Endodermal cell (in vitro differentiated cells): ENCODE measurements around the gene REG4. TPM values are rescaled to one million over a fixed set of nuclear protein-coding genes. Genes with fewer than 3 reads are reported as not detected.

Experiments
- DNase-seq: peaks from one replicate; pipeline ENCODE4 v3.0.0-alpha.2; 2017
- H3K27ac ChIP-seq: 2 replicates; pipeline ENCODE4 v1.5.1; 2013; ENCODE audit warnings: mild to moderate bottlenecking, low read depth, low read length, moderate library complexity
- H3K27me3 ChIP-seq: 2 replicates; pipeline ENCODE4 v1.6.1; 2013; ENCODE audit warnings: mild to moderate bottlenecking, low read length, moderate library complexity; ENCODE audit not compliant: insufficient read depth, control insufficient read depth, poor library complexity, severe bottlenecking
- H3K36me3 ChIP-seq: 2 replicates; pipeline ENCODE4 v1.7.0; 2013; ENCODE audit warnings: mild to moderate bottlenecking, low read length, moderate library complexity; ENCODE audit not compliant: control insufficient read depth, insufficient read depth
- H3K4me1 ChIP-seq: one replicate; pipeline ENCODE4 v1.7.0; 2013; ENCODE audit warnings: low read length; ENCODE audit not compliant: control insufficient read depth, insufficient read depth
- H3K4me3 ChIP-seq: 2 replicates; pipeline ENCODE4 v1.5.1; 2013; ENCODE audit warnings: mild to moderate bottlenecking, low read length, moderate library complexity
- H3K9ac ChIP-seq: 2 replicates; pipeline ENCODE4 v1.6.1; 2013; ENCODE audit warnings: mild to moderate bottlenecking, low read length, moderate library complexity; ENCODE audit not compliant: poor library complexity, severe bottlenecking; ENCODE audit errors: extremely low read depth
- H3K9me3 ChIP-seq: 2 replicates; pipeline ENCODE4 v1.6.1; 2013; ENCODE audit warnings: mild to moderate bottlenecking, low read length, moderate library complexity; ENCODE audit not compliant: control insufficient read depth
- H3K27ac Mint-ChIP-seq: 2 replicates; pipeline ENCODE4 v1.8.0; 2020; ENCODE audit warnings: mixed read lengths
- H3K27me3 Mint-ChIP-seq: 2 replicates; pipeline ENCODE4 v1.8.0; 2021; ENCODE audit warnings: mild to moderate bottlenecking, mixed read lengths; ENCODE audit not compliant: insufficient read depth
- H3K36me3 Mint-ChIP-seq: 2 replicates; pipeline ENCODE4 v1.8.0; 2020; ENCODE audit warnings: low read depth, mixed read lengths
- H3K4me1 Mint-ChIP-seq: 2 replicates; pipeline ENCODE4 v1.8.0; 2020; ENCODE audit warnings: mixed read lengths
- H3K4me3 Mint-ChIP-seq: 2 replicates; pipeline ENCODE4 v1.8.0; 2020; ENCODE audit warnings: mild to moderate bottlenecking, moderate library complexity, mixed read lengths
- H3K9me3 Mint-ChIP-seq: 2 replicates; pipeline ENCODE4 v1.8.0; 2020; ENCODE audit warnings: mild to moderate bottlenecking, mixed read lengths
- WGBS, 2 experiments: methylation state at CpG; one replicate each; pipeline versions ENCODE4 v1.1.5 to v1.1.7; 2013; ENCODE audit warnings: missing lambda C conversion rate in 2 of 2, mixed read lengths in 1 of 2; ENCODE audit not compliant: insufficient coverage in 1 of 2, insufficient read length in 1 of 2; 5-methylcytosine and 5-hydroxymethylcytosine counted together
- total RNA-seq, 2 donors: library from RNA; stranded (reverse); fragmentation: NEBNext Ultra II Directional in 1 of 2; extraction: Animal tissue kit (Norgen Biotek cat#: 25700) in 1 of 2; gene quantifications; 2 replicates in 1 of 2; 3 replicates in 1 of 2; pipeline ENCODE4 v1.2.1, GENCODE V29; 2021
- TF ChIP-seq, protein P1 (sequence below): fragments of 200-600 bp; sonication (generic); conservative IDR thresholded peaks from 2 replicates; pipeline ENCODE4 v1.5.0; 2021; ENCODE audit warnings: antibody characterized with exemption, mild to moderate bottlenecking

Gene REG4
- total RNA-seq, 2 donors from 2014 or later = not detected

DNA sequence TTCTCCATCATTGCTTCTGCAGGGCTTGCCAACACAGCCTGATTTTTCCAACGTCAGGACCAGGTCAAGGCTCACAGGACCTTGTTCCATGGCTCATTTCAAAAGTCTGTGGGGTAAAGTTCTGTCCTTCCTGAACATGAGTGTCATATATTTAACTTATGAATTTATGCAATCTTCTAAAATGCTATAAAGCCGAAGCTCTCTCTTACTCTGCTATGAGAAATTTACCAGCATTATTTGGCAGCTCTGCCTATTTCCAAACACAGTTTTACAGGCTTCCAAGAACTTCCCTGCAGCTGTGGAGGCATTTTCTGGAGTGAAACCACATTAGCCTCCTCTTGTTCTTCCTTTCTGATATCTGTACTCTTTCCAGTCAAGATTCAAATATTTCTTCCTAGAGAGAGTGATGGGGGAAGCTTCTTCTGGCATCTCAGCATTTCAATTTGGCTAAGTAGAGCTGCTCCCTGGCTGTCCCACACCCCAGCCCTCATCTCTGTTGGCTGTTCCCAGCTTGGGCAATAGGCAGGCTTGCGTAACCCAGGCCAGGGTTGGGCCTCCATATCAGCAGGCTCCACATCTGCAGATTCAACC lies 27.0 kb downstream of the REG4 start:
- no peak overlapping the region for H3K9ac ChIP-seq
- Mint-ChIP-seq H3K36me3 (no peaks in the 10 kb centered on the region), H3K27me3 (no peaks in the 10 kb centered on the region), H3K9me3 (peaks cover 3% of the 10 kb centered on the region), H3K4me1 (peaks cover 18% of the 10 kb centered on the region), H3K4me3 (no peak overlapping the region), H3K27ac (no peak overlapping the region)
- no peak overlapping the region for H3K27ac ChIP-seq
- no peaks in the 10 kb centered on the region for H3K36me3 ChIP-seq
- TF ChIP-seq, protein P1, sequence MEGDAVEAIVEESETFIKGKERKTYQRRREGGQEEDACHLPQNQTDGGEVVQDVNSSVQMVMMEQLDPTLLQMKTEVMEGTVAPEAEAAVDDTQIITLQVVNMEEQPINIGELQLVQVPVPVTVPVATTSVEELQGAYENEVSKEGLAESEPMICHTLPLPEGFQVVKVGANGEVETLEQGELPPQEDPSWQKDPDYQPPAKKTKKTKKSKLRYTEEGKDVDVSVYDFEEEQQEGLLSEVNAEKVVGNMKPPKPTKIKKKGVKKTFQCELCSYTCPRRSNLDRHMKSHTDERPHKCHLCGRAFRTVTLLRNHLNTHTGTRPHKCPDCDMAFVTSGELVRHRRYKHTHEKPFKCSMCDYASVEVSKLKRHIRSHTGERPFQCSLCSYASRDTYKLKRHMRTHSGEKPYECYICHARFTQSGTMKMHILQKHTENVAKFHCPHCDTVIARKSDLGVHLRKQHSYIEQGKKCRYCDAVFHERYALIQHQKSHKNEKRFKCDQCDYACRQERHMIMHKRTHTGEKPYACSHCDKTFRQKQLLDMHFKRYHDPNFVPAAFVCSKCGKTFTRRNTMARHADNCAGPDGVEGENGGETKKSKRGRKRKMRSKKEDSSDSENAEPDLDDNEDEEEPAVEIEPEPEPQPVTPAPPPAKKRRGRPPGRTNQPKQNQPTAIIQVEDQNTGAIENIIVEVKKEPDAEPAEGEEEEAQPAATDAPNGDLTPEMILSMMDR = no peak
- no peaks in the 10 kb centered on the region for H3K9me3 ChIP-seq
- no peak for DNase-seq
- WGBS, 2 experiments = 92 to 100% methylated on average over 2 to 3 of the region's 3 CpGs
- H3K4me3 ChIP-seq = no peak overlapping the region
- H3K4me1 ChIP-seq = peaks cover 14% of the 10 kb centered on the region
- H3K27me3 ChIP-seq = no peaks in the 10 kb centered on the region

DNA sequence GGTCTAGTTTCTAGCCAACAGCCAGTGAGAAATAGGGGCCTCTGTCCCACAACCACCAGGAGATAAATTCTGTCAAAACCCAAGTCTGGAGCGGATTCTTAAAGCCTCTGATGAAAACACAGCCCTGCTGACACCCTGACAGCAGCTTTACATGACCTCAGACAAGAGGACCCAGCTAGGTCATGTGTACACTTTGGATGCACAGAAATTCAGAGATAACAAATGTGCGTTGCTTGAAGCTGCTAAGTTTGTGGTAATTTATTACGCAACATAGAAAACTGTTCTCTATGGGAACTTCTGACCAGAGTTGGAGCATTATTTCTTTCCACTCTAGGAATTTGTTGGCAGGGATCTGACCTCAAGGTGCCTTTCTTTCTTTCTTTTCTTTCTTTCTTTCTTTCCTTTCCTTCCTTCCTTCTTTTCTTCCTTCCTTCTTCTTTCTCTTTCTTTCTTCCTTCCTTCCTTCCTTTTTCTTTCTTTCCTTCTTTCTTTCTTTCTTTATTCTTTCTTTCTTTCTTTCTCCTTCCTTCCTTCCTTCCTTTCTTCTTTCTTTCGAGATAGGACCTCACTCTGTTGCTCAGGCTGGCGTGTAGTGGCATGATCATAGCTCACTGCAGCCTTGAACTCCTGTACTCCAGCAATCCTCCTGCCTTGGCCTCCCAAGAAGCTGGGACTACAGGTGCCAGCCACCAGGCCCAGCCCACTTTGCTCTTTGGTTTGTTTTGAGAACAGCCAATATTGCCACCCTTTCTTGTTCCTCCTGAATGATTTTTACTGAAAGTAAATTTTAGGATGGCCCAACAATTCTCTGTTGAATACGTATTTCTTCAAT lies 27.7 kb downstream of the REG4 start:
- TF ChIP-seq, protein P1 = no peak
- Mint-ChIP-seq H3K4me1 (peaks cover 23% of the 10 kb centered on the region), H3K4me3 (no peak overlapping the region), H3K27ac (no peak overlapping the region), H3K27me3 (no peaks in the 10 kb centered on the region), H3K36me3 (no peaks in the 10 kb centered on the region), H3K9me3 (peaks cover 3% of the 10 kb centered on the region)
- WGBS, 2 experiments = 92 to 97% methylated on average over 6 of the region's 6 CpGs
- Histone ChIP-seq H3K9ac (no peak overlapping the region), H3K36me3 (no peaks in the 10 kb centered on the region), H3K4me1 (peaks cover 16% of the 10 kb centered on the region), H3K27ac (no peak overlapping the region), H3K9me3 (no peaks in the 10 kb centered on the region), H3K27me3 (no peaks in the 10 kb centered on the region), H3K4me3 (no peak overlapping the region)
- DNase-seq = no peak

DNA sequence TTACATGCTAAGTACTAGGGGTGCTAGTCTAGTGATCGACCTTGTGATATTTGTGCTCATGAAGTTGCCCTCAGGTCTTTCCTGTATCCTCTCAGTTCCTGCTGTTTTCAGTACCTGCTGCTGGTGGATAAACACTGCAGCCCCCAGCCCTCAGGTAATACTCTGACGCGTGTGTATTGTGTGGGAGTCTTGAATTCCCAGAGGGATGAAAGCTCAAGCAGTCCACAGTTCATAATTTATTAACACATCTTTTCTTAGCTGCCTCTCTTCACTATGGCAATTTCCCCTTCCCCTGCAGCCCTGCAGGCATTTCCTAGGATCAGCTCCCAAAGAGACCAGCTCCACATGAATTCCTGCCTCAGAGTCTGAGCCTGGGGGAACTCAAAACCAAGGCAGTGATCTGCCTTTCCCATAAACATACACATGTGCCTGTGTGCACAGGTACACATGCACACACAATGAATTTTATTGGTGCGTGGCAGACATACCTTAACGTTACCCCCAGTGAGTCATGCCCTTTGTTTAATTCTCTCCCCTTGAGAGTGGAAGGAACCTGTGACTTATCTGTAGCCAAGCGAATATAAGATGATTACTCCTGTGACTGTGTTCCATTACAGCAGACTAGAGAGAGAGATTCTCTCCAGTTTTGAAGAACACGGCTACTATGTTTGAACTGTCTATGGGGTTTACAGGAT lies 28.5 kb downstream of the REG4 start:
- H3K9me3 ChIP-seq = no peaks in the 10 kb centered on the region
- H3K27ac ChIP-seq = no peak overlapping the region
- no peak overlapping the region for H3K4me3 ChIP-seq
- no peak overlapping the region for H3K9ac ChIP-seq
- peaks cover 16% of the 10 kb centered on the region for H3K4me1 ChIP-seq
- 91 to 95% methylated on average over 4 to 7 of the region's 7 CpGs for WGBS, 2 experiments
- H3K4me1 Mint-ChIP-seq = peaks cover 23% of the 10 kb centered on the region
- peaks cover 3% of the 10 kb centered on the region for H3K9me3 Mint-ChIP-seq
- no peaks in the 10 kb centered on the region for H3K27me3 Mint-ChIP-seq
- no peaks in the 10 kb centered on the region for H3K36me3 Mint-ChIP-seq
- TF ChIP-seq, protein P1 = no peak
- no peaks in the 10 kb centered on the region for H3K36me3 ChIP-seq
- no peaks in the 10 kb centered on the region for H3K27me3 ChIP-seq
- no peak overlapping the region for H3K27ac Mint-ChIP-seq
- no peak for DNase-seq
- H3K4me3 Mint-ChIP-seq = no peak overlapping the region
